Transverse colon (tissue), 4 donors: ENCODE results near the gene MALT1. TPM values are rescaled to one million over a fixed set of nuclear protein-coding genes. Genes with fewer than 3 reads are reported as not detected.

ENCODE experiments used
- DNase-seq: peaks from one replicate; pipeline ENCODE4 v3.0.0-alpha.2; 2019
- H3K27ac ChIP-seq, 4 donors: fragments of 200-600 bp; sonication (generic); 2 replicates each; pipeline ENCODE4 v1.5.1; 2016 to 2018; ENCODE audit warnings: inconsistent platforms in 4 of 4
- H3K27me3 ChIP-seq: fragments of 200-600 bp; sonication (generic); 2 replicates; pipeline ENCODE4 v1.5.1; 2017; ENCODE audit warnings: inconsistent platforms
- H3K36me3 ChIP-seq, 4 donors: fragments of 200-600 bp; sonication (generic); 2 replicates each; pipeline ENCODE4 v1.5.1; 2017 to 2019; ENCODE audit warnings: inconsistent platforms in 4 of 4
- H3K4me1 ChIP-seq, 4 donors: fragments of 200-600 bp; sonication (generic); 2 replicates each; pipeline ENCODE4 v1.5.1; 2017 to 2020; ENCODE audit warnings: inconsistent platforms in 4 of 4
- H3K4me3 ChIP-seq, 4 donors: fragments of 200-600 bp; sonication (generic); 1 replicate in 1 of 4; 2 replicates in 3 of 4; pipeline versions ENCODE4 v1.5.1 to v1.6.1; 2017 to 2019; ENCODE audit warnings: inconsistent platforms in 4 of 4
- H3K9me3 ChIP-seq, 2 donors: fragments of 200-600 bp; sonication (generic); 2 replicates each; pipeline ENCODE4 v1.5.1; 2017 to 2019; ENCODE audit warnings: inconsistent platforms in 2 of 2
- CTCF ChIP-seq, 5 experiments: fragments of 200-600 bp in 3 of 5; fragments of 450-650 bp in 2 of 5; sonication (generic) in 3 of 5; IDR thresholded peaks; 1 replicate in 2 of 5; 2 replicates in 3 of 5; pipeline ENCODE4 v1.5.1; 2016 to 2017; ENCODE audit warnings: antibody characterized with exemption in 5 of 5, inconsistent platforms in 3 of 5, mild to moderate bottlenecking in 2 of 5, moderate library complexity in 1 of 5
- EP300 ChIP-seq: sonication (generic); formaldehyde crosslinking; IDR thresholded peaks from one replicate; pipeline ENCODE4 v1.6.1; 2017; ENCODE audit warnings: antibody characterized with exemption, low read depth
- POLR2A ChIP-seq: fragments of 450-650 bp; IDR thresholded peaks from one replicate; pipeline ENCODE4 v1.6.1; 2016; ENCODE audit warnings: antibody characterized with exemption, mild to moderate bottlenecking, moderate library complexity
- POLR2AphosphoS5 ChIP-seq, 3 donors: sonication (generic); formaldehyde crosslinking; IDR thresholded peaks; one replicate each; pipeline ENCODE4 v1.6.1; 2016; ENCODE audit warnings: antibody characterized with exemption in 3 of 3
- WGBS, 2 donors: methylation state at CpG; one replicate each; pipeline ENCODE4 v1.1.5; 2018; ENCODE audit warnings: low coverage in 1 of 2; 5-methylcytosine and 5-hydroxymethylcytosine counted together
- in situ Hi-C, 4 donors: fragments of 200-750 bp; cut with MboI; loops; one replicate each; pipeline versions ENCODE4 v1.15.0 to v1.15.1; 2017; ENCODE audit warnings: low sequenced_read_pairs in 3 of 4, low pct_ligation_motif_present in 1 of 4, low pct_unique_long_range_greater_than_20kb in 1 of 4
- intact Hi-C: fragments of 100-400 bp; cut with DNase I; formaldehyde crosslinking; loops from one replicate; pipeline ENCODE4 v1.15.1; 2023; ENCODE audit warnings: low total_unique reads
- total RNA-seq, 4 donors: library from RNA; depleted of rRNA; stranded (reverse); fragments of >200 nt; gene quantifications; one replicate each; pipeline ENCODE4 v1.1.0, GENCODE V29; 2016

The MALT1 gene
- total RNA-seq, 4 donors from 2014 or later, result 12.5 to 38.9 (median 29.5) TPM

- intact Hi-C loops (no loop called here), in situ Hi-C loops (no loop called here)
- no peaks in the 10 kb centered on the region for H3K4me1 ChIP-seq
- TF ChIP-seq POLR2AphosphoS5 (IDR thresholded peaks at IDR 0.05) (no peak), EP300 (no peak), CTCF (IDR thresholded peaks at IDR 0.05) (no peak), POLR2A (no peak)
- H3K36me3 ChIP-seq, result peaks cover 0 to 5% (median under 1%) of the 10 kb centered on the region in 4 donors
- no peak for DNase-seq
- no peaks in the 10 kb centered on the region for H3K9me3 ChIP-seq
- H3K27me3 ChIP-seq, result no peaks in the 10 kb centered on the region
- H3K4me3 ChIP-seq, result no peak overlapping the region
- H3K27ac ChIP-seq, result no peak overlapping the region
Measured at GRCh38 chr18:58712930-58713329, 41.7 kb downstream of the MALT1 start.

GRCh38 chr18:58714259-58714658, 43.0 kb downstream of the MALT1 start:
- DNase-seq, result no peak
- no peaks in the 10 kb centered on the region for H3K4me1 ChIP-seq
- H3K27ac ChIP-seq, result no peak overlapping the region
- no peak overlapping the region for H3K4me3 ChIP-seq
- TF ChIP-seq EP300 (no peak), CTCF (IDR thresholded peaks at IDR 0.05) (no peak), POLR2A (no peak), POLR2AphosphoS5 (IDR thresholded peaks at IDR 0.05) (no peak)
- no peaks in the 10 kb centered on the region for H3K9me3 ChIP-seq
- in situ Hi-C loops, result no loop called here
- intact Hi-C loops, result no loop called here
- no peaks in the 10 kb centered on the region for H3K36me3 ChIP-seq
- WGBS, 2 donors, result 78 to 91% methylated on average over 1 to 3 of the region's 3 CpGs
- H3K27me3 ChIP-seq, result no peaks in the 10 kb centered on the region

- H3K36me3 ChIP-seq, result no peaks in the 10 kb centered on the region
- no peak for DNase-seq
- no peaks in the 10 kb centered on the region for H3K27me3 ChIP-seq
- no peak for TF ChIP-seq EP300
- TF ChIP-seq CTCF (IDR thresholded peaks at IDR 0.05), result no peak
- TF ChIP-seq POLR2A, result no peak
- TF ChIP-seq POLR2AphosphoS5 (IDR thresholded peaks at IDR 0.05), result no peak
- no peaks in the 10 kb centered on the region for H3K9me3 ChIP-seq
- in situ Hi-C loops, result no loop called here
- intact Hi-C loops, result no loop called here
- H3K27ac ChIP-seq, result no peak overlapping the region
- H3K4me1 ChIP-seq, result no peaks in the 10 kb centered on the region
- 100% methylated on average over 1 of the region's 1 CpG for WGBS, 2 donors
- H3K4me3 ChIP-seq, result no peak overlapping the region
Measured at GRCh38 chr18:58714821-58715220, 43.6 kb downstream of the MALT1 start.

GRCh38 chr18:58715540-58715939, 44.3 kb downstream of the MALT1 start:
- H3K4me3 ChIP-seq, result no peak overlapping the region
- in situ Hi-C loops, result no loop called here
- no peaks in the 10 kb centered on the region for H3K9me3 ChIP-seq
- DNase-seq, result no peak
- H3K4me1 ChIP-seq, result no peaks in the 10 kb centered on the region
- H3K36me3 ChIP-seq, result no peaks in the 10 kb centered on the region
- H3K27me3 ChIP-seq, result no peaks in the 10 kb centered on the region
- TF ChIP-seq EP300 (no peak), POLR2AphosphoS5 (IDR thresholded peaks at IDR 0.05) (no peak), CTCF (IDR thresholded peaks at IDR 0.05) (no peak), POLR2A (no peak)
- H3K27ac ChIP-seq, result no peak overlapping the region
- WGBS, 2 donors, result 55 to 83% methylated on average over 2 of the region's 2 CpGs
- intact Hi-C loops, result no loop called here
